HepG2 (cell line): ENCODE results near the gene ZCCHC3. TPM values are rescaled to one million over a fixed set of nuclear protein-coding genes. Genes with fewer than 3 reads are reported as not detected.

ENCODE experiments used
- CEBPB ChIP-seq: IDR thresholded peaks from 2 replicates; pipeline ENCODE4 v1.6.1; 2011; ENCODE audit warnings: low read depth, low read length, improper control_type of control experiment, borderline replicate concordance
- KDM4B ChIP-seq: sonication (generic); formaldehyde crosslinking; IDR thresholded peaks from 2 replicates; pipeline ENCODE4 v1.4.0; 2020; ENCODE audit warnings: missing genetic modification reagents
- KMT2B ChIP-seq: IDR thresholded peaks from 2 replicates; pipeline ENCODE4 v1.6.1; 2016; ENCODE audit warnings: missing genetic modification reagents, missing compliant biosample characterization
- MTA3 ChIP-seq: sonication (generic); formaldehyde crosslinking; IDR thresholded peaks from 2 replicates; pipeline ENCODE4 v1.4.0; 2020; ENCODE audit warnings: missing genetic modification reagents
- MZF1 ChIP-seq: sonication (generic); formaldehyde crosslinking; IDR thresholded peaks from 2 replicates; pipeline ENCODE4 v1.8.1; 2023; ENCODE audit warnings: mild to moderate bottlenecking, missing genetic modification reagents, borderline replicate concordance
- SAFB2 ChIP-seq: sonication (generic); formaldehyde crosslinking; IDR thresholded peaks from 2 replicates; pipeline ENCODE4 v1.5.1; 2020; ENCODE audit warnings: missing genetic modification reagents, low read depth, mild to moderate bottlenecking, borderline replicate concordance
- TCF12 ChIP-seq, 2 experiments: fragments of 450-650 bp in 1 of 2; sonication (generic) in 1 of 2; formaldehyde crosslinking in 1 of 2; IDR thresholded peaks; 2 replicates each; pipeline versions ENCODE4 v1.6.1 to v1.8.0; 2017 to 2022; ENCODE audit warnings: antibody characterized with exemption in 1 of 2, mild to moderate bottlenecking in 1 of 2, missing genetic modification reagents in 1 of 2, moderate library complexity in 1 of 2
- ZNF143 ChIP-seq: sonication (generic); formaldehyde crosslinking; IDR thresholded peaks from 2 replicates; pipeline ENCODE4 v1.4.0; 2020; ENCODE audit warnings: missing genetic modification reagents
- ZNF207 ChIP-seq: fragments of 450-650 bp; IDR thresholded peaks from 2 replicates; pipeline ENCODE4 v1.6.1; 2016; ENCODE audit warnings: antibody characterized with exemption, borderline replicate concordance
- ZNF329 ChIP-seq: sonication (generic); formaldehyde crosslinking; IDR thresholded peaks from 2 replicates; pipeline ENCODE4 v1.9.0; 2021; ENCODE audit warnings: low read depth, mild to moderate bottlenecking, missing genetic modification reagents
- ZNF430 ChIP-seq: sonication (generic); formaldehyde crosslinking; IDR thresholded peaks from 2 replicates; pipeline ENCODE4 v1.9.0; 2021; ENCODE audit warnings: mild to moderate bottlenecking, missing genetic modification reagents
- ZNF501 ChIP-seq: sonication (generic); formaldehyde crosslinking; IDR thresholded peaks from 2 replicates; pipeline ENCODE4 v1.5.1; 2020; ENCODE audit warnings: mild to moderate bottlenecking, moderate library complexity, missing genetic modification reagents
- ZNF549 ChIP-seq: sonication (generic); formaldehyde crosslinking; IDR thresholded peaks from 2 replicates; pipeline ENCODE4 v1.5.0; 2020; ENCODE audit warnings: missing genetic modification reagents
- ZNF672 ChIP-seq: sonication (generic); formaldehyde crosslinking; IDR thresholded peaks from 2 replicates; pipeline ENCODE4 v1.8.1; 2022; ENCODE audit warnings: missing genetic modification reagents
- ZNF75D ChIP-seq: sonication (generic); formaldehyde crosslinking; IDR thresholded peaks from 2 replicates; pipeline ENCODE4 v1.8.1; 2023; ENCODE audit warnings: missing genetic modification reagents, mild to moderate bottlenecking, borderline replicate concordance
- ZNF773 ChIP-seq: sonication (generic); formaldehyde crosslinking; IDR thresholded peaks from 2 replicates; pipeline ENCODE4 v1.4.0; 2020; ENCODE audit warnings: missing genetic modification reagents, borderline replicate concordance
- ZNF776 ChIP-seq: sonication (generic); formaldehyde crosslinking; IDR thresholded peaks from 2 replicates; pipeline ENCODE4 v1.4.0; 2020; ENCODE audit warnings: mild to moderate bottlenecking, missing genetic modification reagents
- ZSCAN12 ChIP-seq: sonication (generic); formaldehyde crosslinking; IDR thresholded peaks from 2 replicates; pipeline ENCODE4 v1.9.0; 2021; ENCODE audit warnings: mild to moderate bottlenecking, missing genetic modification reagents
- polyA plus RNA-seq, 8 experiments: library from polyadenylated mRNA; depleted of rRNA in 3 of 8; stranded (reverse) in 7 of 8; unstranded in 1 of 8; fragments of >200 nt; fragmentation: Illumina TruSeq in 4 of 8; extraction: Trizol in 4 of 8; gene quantifications; 2 replicates each; pipeline versions ENCODE4 v1.2.1 to v1.2.3, GENCODE V29; 2011 to 2016; ENCODE audit warnings: low read depth in 4 of 8, missing spikeins in 1 of 8, mixed read lengths in 1 of 8; ENCODE audit not compliant: insufficient read depth in 1 of 8
- total RNA-seq, 5 experiments: library from RNA; depleted of rRNA; stranded (reverse); fragments of >200 nt; fragmentation: Illumina TruSeq; extraction: Trizol; gene quantifications; 2 replicates each; pipeline ENCODE4 v1.2.3, GENCODE V29; 2016; ENCODE audit warnings: low read depth in 1 of 5
- TF ChIP-seq, protein P1 (sequence below): sonication (generic); formaldehyde crosslinking; IDR thresholded peaks from 2 replicates; pipeline ENCODE4 v1.5.0; 2020; ENCODE audit warnings: missing genetic modification reagents
- TF ChIP-seq, protein P2 (sequence below): sonication (generic); formaldehyde crosslinking; IDR thresholded peaks from 2 replicates; pipeline ENCODE4 v1.8.1; 2022; ENCODE audit warnings: low read depth, mild to moderate bottlenecking, missing genetic modification reagents
- TF ChIP-seq, protein P3 (sequence below): sonication (generic); formaldehyde crosslinking; conservative IDR thresholded peaks from 2 replicates; pipeline ENCODE4 v1.4.0; 2020; ENCODE audit warnings: missing genetic modification reagents

The ZCCHC3 gene
- total and polyA plus RNA-seq, 2 of the 13 experiments (the other 11 are each of a cell fraction or from before 2014, with no cell fraction given) = 46.6 to 63.0 TPM

DNA sequence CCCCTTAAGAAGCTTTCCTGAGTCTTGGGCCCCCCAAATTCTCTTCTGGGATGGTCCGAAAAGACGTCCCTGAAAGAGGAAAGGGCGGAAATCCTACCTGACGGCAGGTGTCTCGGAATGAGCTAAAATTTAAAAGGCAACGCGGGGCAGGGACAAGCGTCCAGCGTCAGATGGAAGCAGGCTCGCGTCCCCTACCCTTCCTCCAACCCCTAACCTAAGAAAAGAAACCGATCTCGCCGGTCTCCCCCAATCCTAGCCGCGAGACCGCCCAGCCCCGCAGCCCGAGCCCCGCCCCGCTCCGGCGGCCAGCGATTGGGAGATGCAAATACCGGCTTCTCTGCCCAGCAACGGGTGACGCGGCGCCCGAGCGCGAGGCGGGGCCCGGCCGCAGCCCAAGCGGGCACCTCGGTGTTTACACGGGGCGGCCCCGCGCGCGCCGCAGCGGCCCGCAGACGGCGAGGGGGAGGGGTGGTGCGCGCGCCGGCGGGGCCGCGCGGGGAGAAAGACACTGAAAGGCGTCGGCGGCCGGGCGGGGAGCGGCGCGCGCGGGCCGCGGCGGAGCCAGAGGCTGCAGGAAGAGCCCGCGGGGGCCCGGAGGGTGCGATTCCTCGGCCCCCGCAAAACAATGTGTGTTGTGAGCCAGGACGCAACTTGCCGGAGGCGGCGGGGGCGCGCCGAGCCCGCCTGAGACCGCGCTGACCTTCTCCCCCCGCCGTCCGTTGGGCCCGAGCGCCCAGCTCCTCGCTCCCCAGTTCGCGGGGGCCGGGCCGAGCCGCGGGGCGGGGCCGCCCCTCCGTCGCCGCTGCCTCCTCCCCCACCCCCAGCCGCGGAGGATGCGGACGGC lies 27.9 kb downstream of the ZCCHC3 start, which contains the start of gene SOX12 (continued):
- no peak; the same call in 1 of the 2 replicates for TF ChIP-seq KDM4B
- no peak; the same call in none of the 2 replicates for TF ChIP-seq ZNF329 (CRISPR knock-in tag)
- TF ChIP-seq ZNF549 (CRISPR knock-in tag) = no peak; the same call in 1 of the 2 replicates
- TF ChIP-seq ZNF501 = no peak
- TF ChIP-seq ZNF75D (CRISPR knock-in tag) = no peak
- TF ChIP-seq, protein P1, sequence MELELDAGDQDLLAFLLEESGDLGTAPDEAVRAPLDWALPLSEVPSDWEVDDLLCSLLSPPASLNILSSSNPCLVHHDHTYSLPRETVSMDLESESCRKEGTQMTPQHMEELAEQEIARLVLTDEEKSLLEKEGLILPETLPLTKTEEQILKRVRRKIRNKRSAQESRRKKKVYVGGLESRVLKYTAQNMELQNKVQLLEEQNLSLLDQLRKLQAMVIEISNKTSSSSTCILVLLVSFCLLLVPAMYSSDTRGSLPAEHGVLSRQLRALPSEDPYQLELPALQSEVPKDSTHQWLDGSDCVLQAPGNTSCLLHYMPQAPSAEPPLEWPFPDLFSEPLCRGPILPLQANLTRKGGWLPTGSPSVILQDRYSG (CRISPR knock-in tag) = peak; percentile 71
- no peak; the same call in 1 of the 2 replicates for TF ChIP-seq ZNF776 (CRISPR knock-in tag)
- peak; percentile 77; the same call in 1 of the 2 replicates for TF ChIP-seq SAFB2 (CRISPR knock-in tag)
- peak; percentile 39; the same call in 1 of the 2 replicates for TF ChIP-seq ZNF773 (CRISPR knock-in tag)
- no peak for TF ChIP-seq ZNF207
- TF ChIP-seq ZNF143 (CRISPR knock-in tag) = 0 out of 2 replicates have a peak, but pooled peaks have one; percentile 10
- TF ChIP-seq KMT2B (CRISPR knock-in tag) = 0 out of 2 replicates have a peak, but pooled peaks have one; percentile 15
- TF ChIP-seq MZF1 (CRISPR knock-in tag) = no peak
- no peak for TF ChIP-seq ZNF430 (CRISPR knock-in tag)
- no peak for TF ChIP-seq TCF12 (IDR thresholded peaks at IDR 0.05)
- no peak for TF ChIP-seq TCF12 (CRISPR knock-in tag; IDR thresholded peaks at IDR 0.05)
- TF ChIP-seq CEBPB = no peak
- TF ChIP-seq, protein P2, sequence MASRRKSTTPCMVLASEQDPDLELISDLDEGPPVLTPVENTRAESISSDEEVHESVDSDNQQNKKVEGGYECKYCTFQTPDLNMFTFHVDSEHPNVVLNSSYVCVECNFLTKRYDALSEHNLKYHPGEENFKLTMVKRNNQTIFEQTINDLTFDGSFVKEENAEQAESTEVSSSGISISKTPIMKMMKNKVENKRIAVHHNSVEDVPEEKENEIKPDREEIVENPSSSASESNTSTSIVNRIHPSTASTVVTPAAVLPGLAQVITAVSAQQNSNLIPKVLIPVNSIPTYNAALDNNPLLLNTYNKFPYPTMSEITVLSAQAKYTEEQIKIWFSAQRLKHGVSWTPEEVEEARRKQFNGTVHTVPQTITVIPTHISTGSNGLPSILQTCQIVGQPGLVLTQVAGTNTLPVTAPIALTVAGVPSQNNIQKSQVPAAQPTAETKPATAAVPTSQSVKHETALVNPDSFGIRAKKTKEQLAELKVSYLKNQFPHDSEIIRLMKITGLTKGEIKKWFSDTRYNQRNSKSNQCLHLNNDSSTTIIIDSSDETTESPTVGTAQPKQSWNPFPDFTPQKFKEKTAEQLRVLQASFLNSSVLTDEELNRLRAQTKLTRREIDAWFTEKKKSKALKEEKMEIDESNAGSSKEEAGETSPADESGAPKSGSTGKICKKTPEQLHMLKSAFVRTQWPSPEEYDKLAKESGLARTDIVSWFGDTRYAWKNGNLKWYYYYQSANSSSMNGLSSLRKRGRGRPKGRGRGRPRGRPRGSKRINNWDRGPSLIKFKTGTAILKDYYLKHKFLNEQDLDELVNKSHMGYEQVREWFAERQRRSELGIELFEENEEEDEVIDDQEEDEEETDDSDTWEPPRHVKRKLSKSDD = no peak
- TF ChIP-seq, protein P3, sequence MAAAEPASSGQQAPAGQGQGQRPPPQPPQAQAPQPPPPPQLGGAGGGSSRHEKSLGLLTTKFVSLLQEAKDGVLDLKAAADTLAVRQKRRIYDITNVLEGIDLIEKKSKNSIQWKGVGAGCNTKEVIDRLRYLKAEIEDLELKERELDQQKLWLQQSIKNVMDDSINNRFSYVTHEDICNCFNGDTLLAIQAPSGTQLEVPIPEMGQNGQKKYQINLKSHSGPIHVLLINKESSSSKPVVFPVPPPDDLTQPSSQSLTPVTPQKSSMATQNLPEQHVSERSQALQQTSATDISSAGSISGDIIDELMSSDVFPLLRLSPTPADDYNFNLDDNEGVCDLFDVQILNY (CRISPR knock-in tag) = peak; percentile 13; the same call in 1 of the 2 replicates
- peak; percentile 63; the same call in 1 of the 2 replicates for TF ChIP-seq ZSCAN12
- no peak for TF ChIP-seq ZNF672 (CRISPR knock-in tag)
- no peak for TF ChIP-seq MTA3 (CRISPR knock-in tag)
